Lung (tissue), 16 donors: ENCODE data around the gene PAH. TPM values are rescaled to one million over a fixed set of nuclear protein-coding genes. Genes with fewer than 3 reads are reported as not detected.

ENCODE experiments used
- ATAC-seq: fragments of 200-7000 bp; cut with Tn5 transposase; one replicate; pipeline ENCODE4 v1.9.1; 2020; ENCODE audit warnings: moderate number of reproducible peaks; ENCODE audit not compliant: insufficient read depth, low FRiP score
- DNase-seq, 3 donors: peaks; one replicate each; pipeline ENCODE4 v3.0.0-alpha.2; 2013 to 2017
- H3K27ac ChIP-seq, 2 donors: one replicate each; pipeline ENCODE4 v1.5.1; 2013; ENCODE audit warnings: mild to moderate bottlenecking in 2 of 2, moderate library complexity in 2 of 2, control low read depth in 1 of 2, inconsistent platforms in 1 of 2, low read depth in 1 of 2, low read length in 1 of 2
- H3K27me3 ChIP-seq, 3 donors: one replicate each; pipeline ENCODE4 v1.5.1; 2013; ENCODE audit warnings: low read length in 2 of 3; ENCODE audit not compliant: control insufficient read depth in 3 of 3, insufficient read depth in 3 of 3
- H3K36me3 ChIP-seq, 4 donors: one replicate each; pipeline ENCODE4 v1.5.1; 2013; ENCODE audit warnings: low read length in 4 of 4, mild to moderate bottlenecking in 1 of 4, moderate library complexity in 1 of 4; ENCODE audit not compliant: control insufficient read depth in 4 of 4, insufficient read depth in 4 of 4
- H3K4me1 ChIP-seq, 5 donors: one replicate each; pipeline ENCODE4 v1.5.1; 2013; ENCODE audit warnings: low read length in 5 of 5, mild to moderate bottlenecking in 2 of 5, moderate library complexity in 1 of 5; ENCODE audit not compliant: control insufficient read depth in 5 of 5, insufficient read depth in 5 of 5
- H3K4me3 ChIP-seq: one replicate; pipeline ENCODE4 v1.5.1; 2013; ENCODE audit warnings: mild to moderate bottlenecking, control low read depth, moderate library complexity
- H3K9ac ChIP-seq, 2 donors: one replicate each; pipeline ENCODE4 v1.5.1; 2013; ENCODE audit warnings: low read length in 2 of 2, control low read depth in 1 of 2; ENCODE audit not compliant: insufficient read depth in 1 of 2
- H3K9me3 ChIP-seq, 4 donors: one replicate each; pipeline ENCODE4 v1.5.1; 2013; ENCODE audit warnings: low read length in 3 of 4, mild to moderate bottlenecking in 1 of 4, moderate library complexity in 1 of 4; ENCODE audit not compliant: control insufficient read depth in 4 of 4, insufficient read depth in 3 of 4
- CTCF ChIP-seq: IDR thresholded peaks from 2 replicates; pipeline ENCODE4 v1.5.1; 2012; ENCODE audit warnings: mild to moderate bottlenecking; ENCODE audit errors: control extremely low read depth, extremely low read depth
- whole genome bisulfite sequencing, 2 donors: extraction: QIAGEN DNeasy Blood & Tissue Kit; methylation state at CpG; one replicate each; pipeline ENCODE4 v1.1.7; 2013; 5-methylcytosine and 5-hydroxymethylcytosine counted together
- long read RNA-seq, 5 donors: transcript quantifications; one replicate each; lab custom pipeline, GENCODE V29; 2026
- polyA plus RNA-seq, 2 donors: library from polyadenylated mRNA; stranded (reverse); fragments of 200-250 nt; gene quantifications; one replicate each; pipeline ENCODE4 v1.2.1, GENCODE V29; 2013
- total RNA-seq, 2 donors: library from RNA; depleted of rRNA in 1 of 2; stranded (reverse); fragments of >200 nt in 1 of 2; gene quantifications; one replicate each; pipeline ENCODE4 v1.2.1, GENCODE V29; 2014 to 2021
- donor health status: control.
- donor health status: control.
- donor health status: Bipolar disorder and iron deficiency.
- donor health status: healthy.
- donor health status: DM: yes; HTN: yes; CAD: no.

The PAH gene
- total RNA-seq (under 1 TPM; 0.57 to 0.64 TPM), polyA plus RNA-seq (under 1 TPM in 1 of 2 donors, not detected in 1; 0.06 TPM)
- long read RNA-seq, donor 1 = 0 reads
- long read RNA-seq, donor 2, partial matches to known transcripts = 7 of 7 reads
- long read RNA-seq, donor 2, other reads (novel, unspliced or antisense) = 0 of 7 reads
- long read RNA-seq, donor 3 = 0 reads
- long read RNA-seq, donor 4 = 0 reads
- long read RNA-seq, donor 5 = 0 reads

GRCh38 chr12:102917026-102917787, at the start of gene PAH:
PAH (minus strand) TSS chr12:102917244; CDS start chr12:102917130, 114 bp downstream.
- no peak for TF ChIP-seq CTCF
- WGBS, 2 donors = 7 to 8% methylated on average over 29 to 30 of the region's 30 CpGs
- H3K4me1 ChIP-seq = no peaks in the 10 kb centered on the region
- ATAC-seq = peak; percentile 32
- no peak within 1 kb of the TSS for H3K9ac ChIP-seq
- no peaks in the 10 kb centered on the region for H3K36me3 ChIP-seq
- peak in 2 of 3 donors; percentile 2 to 11 for DNase-seq
- no peak within 1 kb of the TSS for H3K27ac ChIP-seq
- no peak within 1 kb of the TSS for H3K4me3 ChIP-seq
- no peaks in the 10 kb centered on the region for H3K9me3 ChIP-seq
- H3K27me3 ChIP-seq = no peaks in the 10 kb centered on the region

- no peak for ATAC-seq
- H3K36me3 ChIP-seq = no peaks in the 10 kb centered on the region
- peaks cover 11 to 92% (median 80%) of the 10 kb centered on the region in 3 donors for H3K27me3 ChIP-seq
- no peak for TF ChIP-seq CTCF
- H3K9me3 ChIP-seq = peaks cover 3 to 8% (median 5%) of the 10 kb centered on the region in 4 donors
- H3K27ac ChIP-seq = no peak overlapping the region
- DNase-seq = no peak
- no peak overlapping the region for H3K4me3 ChIP-seq
- peaks cover 0 to 6% (median 2%) of the 10 kb centered on the region in 5 donors for H3K4me1 ChIP-seq
- WGBS, 2 donors = 12 to 25% methylated on average over 12 of the region's 12 CpGs
- H3K9ac ChIP-seq = no peak overlapping the region
Observed at GRCh38 chr12:102966200-102966863, 49.3 kb upstream of the PAH start.

GRCh38 chr12:102965281-102966155, 48.5 kb upstream of the PAH start:
- ATAC-seq (no peak), DNase-seq (no peak)
- Histone ChIP-seq H3K27me3 (peaks cover 13 to 93% (median 85%) of the 10 kb centered on the region in 3 donors), H3K9ac (no peak overlapping the region), H3K4me3 (no peak overlapping the region), H3K27ac (no peak overlapping the region), H3K4me1 (peaks cover 0 to 7% (median 2%) of the 10 kb centered on the region in 5 donors), H3K36me3 (no peaks in the 10 kb centered on the region), H3K9me3 (peaks cover 3 to 8% (median 5%) of the 10 kb centered on the region in 4 donors)
- no peak for TF ChIP-seq CTCF
- WGBS, 2 donors = 2 to 3% methylated on average over 38 of the region's 38 CpGs
